GM19468 (cell line): ENCODE data around the gene TSPO.
"Not testable (repeated sequence)": the region's sequence is repeated elsewhere in the genome, so short reads cannot be mapped to it uniquely, and the experiment has no call there.

ENCODE experiments used
- ATAC-seq: cut with Tn5 transposase; IDR thresholded peaks from one replicate; pipeline ENCODE4 v1.9.1; 2021; ENCODE audit warnings: mild to moderate bottlenecking, moderate library complexity, moderate number of reproducible peaks; ENCODE audit not compliant: unreplicated experiment; ENCODE audit errors: extremely low read depth

The TSPO gene

DNA sequence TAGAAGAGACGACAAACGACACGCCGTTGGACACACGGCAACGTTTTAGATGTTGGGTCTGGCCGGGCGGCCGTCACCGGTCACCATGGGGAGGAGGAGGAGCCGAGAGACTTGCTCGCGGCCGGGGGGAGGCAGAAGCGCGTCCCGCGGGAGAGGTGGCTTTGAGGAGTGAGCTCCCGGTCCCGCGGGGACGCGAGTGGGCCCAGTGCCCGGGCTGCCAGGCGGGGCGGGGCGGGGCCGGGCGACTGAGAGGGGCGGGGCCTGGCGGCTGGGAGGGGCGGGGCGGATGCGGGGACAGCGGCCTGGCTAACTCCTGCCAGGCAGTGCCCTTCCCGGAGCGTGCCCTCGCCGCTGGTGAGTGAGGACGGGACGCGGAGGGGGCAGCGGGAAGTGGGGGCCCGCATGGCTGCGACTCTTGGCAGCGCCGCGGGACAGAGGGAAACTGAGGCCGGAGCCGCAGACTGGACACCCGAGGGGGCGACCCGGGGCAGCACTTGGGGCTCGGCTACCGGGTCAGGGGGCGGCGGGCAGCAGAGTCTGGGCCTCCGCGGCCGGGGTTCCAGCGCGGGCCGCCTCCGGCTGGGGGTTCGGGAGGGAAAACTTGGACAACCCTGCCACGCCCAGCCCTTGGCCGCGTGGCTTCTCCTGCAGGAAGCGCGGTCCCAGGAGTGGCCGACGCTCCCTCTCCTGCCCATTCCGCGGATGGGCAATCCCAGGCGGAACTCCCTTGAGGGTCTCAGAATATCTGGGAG is at the start of gene TSPO:
TSPO (plus strand) TSS at position 309 of the 752 bp plus-strand sequence. CDS start 7,680 bp downstream, outside the sequence.
- no peak for ATAC-seq

- not testable (repeated sequence) for ATAC-seq
These were observed 47.2 kb upstream of the TSPO start for GRCh38 chr22:43104056-43104625.

DNA sequence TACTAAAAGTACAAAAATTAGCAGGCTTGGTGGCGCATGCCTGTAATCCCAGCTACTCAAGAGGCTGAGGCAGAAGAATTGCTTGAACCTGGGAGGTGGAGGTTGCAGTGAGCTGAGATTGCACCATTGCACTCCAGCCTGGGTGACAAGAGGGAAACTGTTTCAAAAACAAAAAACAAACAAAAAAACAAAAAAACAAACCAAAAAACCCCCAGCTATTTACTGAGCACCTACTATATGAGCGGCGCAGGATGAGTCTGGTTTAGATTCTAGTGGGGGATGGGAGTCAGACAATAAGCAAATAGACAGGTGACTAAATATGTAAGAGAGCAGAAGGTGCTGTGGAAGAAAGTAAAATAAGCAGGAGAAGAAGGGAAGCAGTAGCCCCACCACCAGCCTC is 46.4 kb upstream of the TSPO start:
- not testable (repeated sequence) for ATAC-seq

GRCh38 chr22:43106302-43106701 is 45.1 kb upstream of the TSPO start:
- no peak for ATAC-seq

DNA sequence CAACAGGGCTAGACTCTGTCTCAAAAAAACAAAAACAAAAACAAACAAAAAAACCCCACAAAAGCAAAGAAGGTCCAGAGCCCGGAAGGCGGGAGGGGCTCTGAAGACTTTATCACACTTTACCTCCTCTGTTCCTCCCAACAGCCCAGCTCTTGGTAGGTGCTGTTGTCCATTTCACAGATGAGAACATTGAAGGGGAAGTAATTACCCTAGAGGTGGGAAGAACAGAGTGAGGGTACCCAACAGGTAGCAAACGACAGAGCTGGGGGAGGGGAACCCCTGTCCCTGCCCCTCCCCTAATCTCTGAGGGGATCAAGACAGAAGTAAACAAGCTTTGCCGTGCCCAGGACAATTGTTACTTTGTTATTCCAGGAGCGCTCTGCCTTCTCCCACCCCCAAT is 41.8 kb upstream of the TSPO start:
- no peak for ATAC-seq

- ATAC-seq = no peak
These were observed 41.4 kb upstream of the TSPO start for GRCh38 chr22:43109921-43110443.

- no peak for ATAC-seq
These were observed 40.9 kb upstream of the TSPO start, which contains the start of gene BIK for GRCh38 chr22:43110444-43110926. BIK (plus strand) TSS chr22:43110750; CDS start chr22:43124023, 13,273 bp downstream.

GRCh38 chr22:43110927-43111623 is 40.3 kb upstream of the TSPO start:
- no peak for ATAC-seq

- ATAC-seq = no peak
These were observed 37.7 kb upstream of the TSPO start for GRCh38 chr22:43113526-43114251.

- ATAC-seq = no peak
These were observed 36.4 kb upstream of the TSPO start for GRCh38 chr22:43114958-43115357.

- no peak for ATAC-seq
These were observed 34.4 kb upstream of the TSPO start for GRCh38 chr22:43116932-43117331.

GRCh38 chr22:43118024-43118849 is 33.1 kb upstream of the TSPO start:
- ATAC-seq = no peak

DNA sequence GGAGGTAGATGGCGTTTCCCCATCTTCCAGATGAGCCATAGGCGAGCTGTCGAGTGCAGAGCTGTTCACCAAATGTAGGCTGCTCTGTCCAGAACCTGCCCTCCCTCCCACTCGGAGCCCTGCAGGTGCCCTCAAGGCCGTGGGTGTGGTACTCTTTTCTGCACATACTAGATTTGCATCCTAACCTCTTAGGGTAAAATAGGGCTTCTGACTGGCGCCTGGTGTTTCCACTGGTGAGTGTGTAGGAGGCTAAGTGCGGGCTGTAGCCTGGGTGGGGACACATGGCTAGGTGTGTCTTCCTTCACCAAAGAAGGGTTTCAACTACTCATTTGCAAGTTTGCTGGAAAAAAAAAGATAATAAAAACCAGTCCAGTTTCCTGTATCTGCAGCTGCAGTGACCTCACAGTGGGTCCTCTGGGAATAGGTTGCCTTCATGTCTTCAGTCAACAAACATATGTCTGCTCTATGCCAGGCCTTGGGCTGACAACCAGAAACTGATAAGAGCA is 32.4 kb upstream of the TSPO start:
- ATAC-seq = no peak

DNA sequence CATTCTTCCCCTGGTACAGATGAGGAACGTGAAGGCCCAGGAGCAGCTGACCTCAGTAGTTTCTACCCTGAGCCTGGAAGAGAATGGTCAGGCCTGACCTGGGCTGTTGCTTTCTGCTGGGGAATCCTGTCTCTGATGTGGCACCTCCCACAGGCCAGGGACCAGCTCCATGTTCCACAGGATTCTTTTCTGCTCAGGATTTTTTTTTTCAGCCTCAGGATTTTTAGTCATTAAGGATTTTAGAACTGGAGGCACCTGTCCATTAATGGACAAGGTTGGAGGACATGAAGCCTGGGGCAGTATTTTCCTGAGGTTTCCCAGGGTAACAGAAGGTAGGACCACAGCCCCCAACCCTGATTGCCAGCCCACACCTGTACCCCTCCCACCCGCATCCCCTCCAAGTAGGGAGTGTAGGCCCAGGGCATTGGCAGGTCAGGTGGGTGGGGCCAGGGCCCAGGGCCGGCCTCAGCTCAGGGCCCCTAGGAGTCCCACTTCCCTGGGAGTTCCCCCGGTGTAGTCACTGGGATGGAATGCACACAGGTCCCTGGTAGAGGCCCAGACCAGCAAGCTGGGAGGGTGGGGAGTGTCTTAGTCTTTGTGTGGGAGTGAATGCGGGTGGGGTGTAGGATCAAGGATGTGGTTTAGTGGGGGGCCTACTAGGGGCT is 24.7 kb upstream of the TSPO start:
- ATAC-seq = no peak

GRCh38 chr22:43127166-43127908 is 24.0 kb upstream of the TSPO start:
- ATAC-seq = no peak

GRCh38 chr22:43128116-43128515 is 23.2 kb upstream of the TSPO start:
- ATAC-seq = no peak

DNA sequence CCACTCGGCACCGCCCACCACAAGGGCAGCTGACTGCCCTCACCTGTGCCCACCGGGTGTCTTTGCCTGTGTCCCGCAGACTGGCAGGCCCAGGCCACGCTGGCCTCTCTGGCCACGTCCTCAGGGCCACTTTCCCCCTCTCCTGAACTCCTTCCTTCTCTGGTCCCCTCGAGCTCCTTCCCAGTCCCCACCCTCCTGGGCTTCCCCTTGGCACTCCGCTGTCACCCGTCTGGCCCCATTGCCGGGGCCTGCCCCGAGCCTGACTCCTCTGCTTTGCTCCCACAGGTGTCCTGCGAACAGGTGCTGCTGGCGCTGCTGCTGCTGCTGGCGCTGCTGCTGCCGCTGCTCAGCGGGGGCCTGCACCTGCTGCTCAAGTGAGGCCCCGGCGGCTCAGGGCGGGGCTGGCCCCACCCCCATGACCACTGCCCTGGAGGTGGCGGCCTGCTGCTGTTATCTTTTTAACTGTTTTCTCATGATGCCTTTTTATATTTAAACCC is 22.4 kb upstream of the TSPO start:
- no peak for ATAC-seq
